A673 (cell line): Measurements from ENCODE around the gene SYT4. TPM values are rescaled to one million over a fixed set of nuclear protein-coding genes. Genes with fewer than 3 reads are reported as not detected.

Experiments used
- BruUV-seq: library from RNA; stranded (reverse); fragments of 400-500 nt; replicated peaks from 2 replicates; lab custom pipeline; 2021; lab: Mats Ljungman, UMichigan
- CTCF ChIA-PET: fragments of 300-600 bp; sonication (Branson Sonifier 250); formaldehyde crosslinking; loops from one replicate; lab custom pipeline; 2022; ENCODE audit warnings: antibody characterized with exemption; lab: Charles Lee
- POLR2A ChIA-PET: fragments of 300-600 bp; sonication (Branson Sonifier 250); formaldehyde crosslinking; loops from one replicate; lab custom pipeline; 2022; ENCODE audit warnings: antibody characterized with exemption; ENCODE audit not compliant: low non-redundant PET; lab: Charles Lee
- DNase-seq: peaks from one replicate; pipeline ENCODE4 v3.0.0-alpha.2; 2015; ENCODE audit warnings: low spot score
- H3K27ac ChIP-seq: fragments of 200-600 bp; sonication (generic); 2 replicates; pipeline ENCODE4 v1.5.1; 2016; ENCODE audit warnings: mixed run types, low read depth, mild to moderate bottlenecking, mixed read lengths, antibody characterized with exemption, low read length; ENCODE audit not compliant: poor library complexity, severe bottlenecking
- H3K27me3 ChIP-seq: fragments of 200-600 bp; sonication (generic); replicated peaks from 2 replicates; pipeline ENCODE4 v1.6.1; 2017; ENCODE audit warnings: mixed run types, low read depth, mild to moderate bottlenecking, mixed read lengths, antibody characterized with exemption, low read length; ENCODE audit not compliant: insufficient read depth, poor library complexity
- H3K36me3 ChIP-seq: fragments of 200-600 bp; sonication (generic); 2 replicates; pipeline ENCODE4 v1.6.1; 2016; ENCODE audit warnings: mixed run types, mild to moderate bottlenecking, mixed read lengths, antibody characterized with exemption, low read length; ENCODE audit not compliant: insufficient read depth, poor library complexity, severe bottlenecking
- H3K4me1 ChIP-seq: fragments of 200-600 bp; sonication (generic); 2 replicates; pipeline ENCODE4 v1.6.1; 2017; ENCODE audit warnings: mixed run types, mild to moderate bottlenecking, mixed read lengths, antibody characterized with exemption, low read length; ENCODE audit not compliant: insufficient read depth, poor library complexity, severe bottlenecking
- H3K4me3 ChIP-seq: fragments of 200-600 bp; sonication (generic); 2 replicates; pipeline ENCODE4 v1.5.1; 2016; ENCODE audit warnings: low read depth, mixed run types, mild to moderate bottlenecking, mixed read lengths, low read length; ENCODE audit not compliant: poor library complexity, severe bottlenecking
- H3K9me3 ChIP-seq: fragments of 200-600 bp; sonication (generic); 2 replicates; pipeline ENCODE4 v1.6.1; 2016; ENCODE audit warnings: mixed run types, low read depth, mild to moderate bottlenecking, mixed read lengths, antibody characterized with exemption, low read length; ENCODE audit not compliant: poor library complexity, severe bottlenecking
- EZH2 ChIP-seq: fragments of 200-600 bp; sonication (generic); IDR thresholded peaks from 2 replicates; pipeline ENCODE4 v1.6.1; 2017; ENCODE audit warnings: borderline replicate concordance, low read depth, mild to moderate bottlenecking, mixed read lengths, antibody characterized with exemption, low read length; ENCODE audit not compliant: poor library complexity, severe bottlenecking
- intact Hi-C: fragments of 100-400 bp; cut with micrococcal nuclease; formaldehyde crosslinking; loops from one replicate; pipeline ENCODE4 v1.10.0; 2022; ENCODE audit not compliant: unreplicated experiment
- total RNA-seq: library from RNA; stranded (reverse); gene quantifications from 2 replicates; pipeline ENCODE4 v1.2.3, GENCODE V29; 2021
- TF ChIP-seq, protein P1 (sequence below): fragments of 300-800, 200-600 bp; sonication (generic); conservative IDR thresholded peaks from 2 replicates; pipeline ENCODE4 v1.5.1; 2017; ENCODE audit warnings: low read depth, mild to moderate bottlenecking, antibody characterized with exemption, low read length, moderate library complexity, mixed read lengths

SYT4 gene
- total RNA-seq, 1 experiment from 2014 or later = 2.3 TPM

DNA sequence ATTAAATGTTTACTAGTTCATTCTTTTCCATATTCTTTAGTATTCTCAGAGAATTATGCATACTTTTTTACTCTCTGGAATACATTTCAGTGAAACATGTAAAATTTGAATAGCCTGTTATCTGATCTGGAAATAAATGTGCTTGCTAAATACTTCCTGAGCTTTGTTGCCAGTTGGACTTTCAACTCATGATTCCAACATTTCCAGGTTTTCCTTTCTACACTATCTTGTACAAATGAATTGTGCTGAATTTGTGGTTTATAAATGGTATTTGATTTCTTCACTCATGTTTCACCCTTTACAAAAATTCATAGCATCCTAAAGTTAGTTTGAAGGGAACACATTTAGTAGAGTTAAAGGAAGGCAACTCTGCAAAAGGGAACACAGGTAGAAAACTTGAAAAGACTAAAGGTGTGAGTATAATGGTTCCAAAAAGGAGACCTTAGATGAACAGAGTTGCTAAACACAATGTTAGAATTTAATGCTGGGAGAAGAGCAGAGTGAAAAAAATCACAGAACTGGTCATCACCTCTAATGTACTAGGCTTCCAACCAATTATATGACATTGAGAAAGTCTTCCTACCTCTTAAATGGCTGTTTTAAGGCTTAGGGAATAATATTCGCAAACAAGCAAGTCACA is 28.6 kb downstream of the SYT4 start:
- no peak overlapping the region for H3K4me3 ChIP-seq
- no peak overlapping the region for H3K27ac ChIP-seq
- no peaks in the 10 kb centered on the region for H3K27me3 ChIP-seq
- TF ChIP-seq, protein P1, sequence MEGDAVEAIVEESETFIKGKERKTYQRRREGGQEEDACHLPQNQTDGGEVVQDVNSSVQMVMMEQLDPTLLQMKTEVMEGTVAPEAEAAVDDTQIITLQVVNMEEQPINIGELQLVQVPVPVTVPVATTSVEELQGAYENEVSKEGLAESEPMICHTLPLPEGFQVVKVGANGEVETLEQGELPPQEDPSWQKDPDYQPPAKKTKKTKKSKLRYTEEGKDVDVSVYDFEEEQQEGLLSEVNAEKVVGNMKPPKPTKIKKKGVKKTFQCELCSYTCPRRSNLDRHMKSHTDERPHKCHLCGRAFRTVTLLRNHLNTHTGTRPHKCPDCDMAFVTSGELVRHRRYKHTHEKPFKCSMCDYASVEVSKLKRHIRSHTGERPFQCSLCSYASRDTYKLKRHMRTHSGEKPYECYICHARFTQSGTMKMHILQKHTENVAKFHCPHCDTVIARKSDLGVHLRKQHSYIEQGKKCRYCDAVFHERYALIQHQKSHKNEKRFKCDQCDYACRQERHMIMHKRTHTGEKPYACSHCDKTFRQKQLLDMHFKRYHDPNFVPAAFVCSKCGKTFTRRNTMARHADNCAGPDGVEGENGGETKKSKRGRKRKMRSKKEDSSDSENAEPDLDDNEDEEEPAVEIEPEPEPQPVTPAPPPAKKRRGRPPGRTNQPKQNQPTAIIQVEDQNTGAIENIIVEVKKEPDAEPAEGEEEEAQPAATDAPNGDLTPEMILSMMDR = no peak
- TF ChIP-seq EZH2 = no peak
- no TSS peak for BruUV-seq
- H3K4me1 ChIP-seq = no peaks in the 10 kb centered on the region
- no peak for DNase-seq
- intact Hi-C loops = loop anchor here (5.0 kb wide), 1 partner anchor 49 kb away; no protein-coding TSS in a partner anchor
- CTCF ChIA-PET = no interaction called here
- no peaks in the 10 kb centered on the region for H3K9me3 ChIP-seq
- H3K36me3 ChIP-seq = no peaks in the 10 kb centered on the region
- POLR2A ChIA-PET = no interaction called here

DNA sequence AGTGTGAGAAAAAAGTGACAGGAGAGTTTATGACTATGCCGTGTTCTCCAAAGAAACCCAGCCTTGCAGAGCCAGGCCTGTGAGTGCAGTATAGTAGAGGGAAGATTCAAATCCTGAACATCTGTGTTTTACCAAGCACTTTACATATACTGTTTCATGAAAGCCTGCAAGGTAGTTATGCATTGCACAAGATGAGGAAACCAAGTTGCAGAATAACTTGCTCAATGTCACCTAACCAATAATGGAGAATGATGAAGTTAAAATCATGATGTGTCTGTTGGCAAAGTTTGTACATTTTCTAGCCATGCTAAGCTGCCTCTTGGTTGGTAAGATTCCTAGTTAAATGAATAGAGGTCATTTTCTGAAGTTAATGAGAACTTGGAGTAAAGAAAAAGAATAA is 29.3 kb downstream of the SYT4 start:
- TF ChIP-seq, protein P1 = no peak
- no peak for TF ChIP-seq EZH2
- Histone ChIP-seq H3K4me1 (no peaks in the 10 kb centered on the region), H3K27me3 (no peaks in the 10 kb centered on the region), H3K36me3 (no peaks in the 10 kb centered on the region), H3K4me3 (no peak overlapping the region), H3K9me3 (no peaks in the 10 kb centered on the region), H3K27ac (no peak overlapping the region)
- ChIA-PET CTCF (no interaction called here), POLR2A (no interaction called here)
- DNase-seq = no peak
- intact Hi-C loops = loop anchor here (5.0 kb wide), 1 partner anchor 49 kb away; no protein-coding TSS in a partner anchor
- BruUV-seq = no TSS peak

DNA sequence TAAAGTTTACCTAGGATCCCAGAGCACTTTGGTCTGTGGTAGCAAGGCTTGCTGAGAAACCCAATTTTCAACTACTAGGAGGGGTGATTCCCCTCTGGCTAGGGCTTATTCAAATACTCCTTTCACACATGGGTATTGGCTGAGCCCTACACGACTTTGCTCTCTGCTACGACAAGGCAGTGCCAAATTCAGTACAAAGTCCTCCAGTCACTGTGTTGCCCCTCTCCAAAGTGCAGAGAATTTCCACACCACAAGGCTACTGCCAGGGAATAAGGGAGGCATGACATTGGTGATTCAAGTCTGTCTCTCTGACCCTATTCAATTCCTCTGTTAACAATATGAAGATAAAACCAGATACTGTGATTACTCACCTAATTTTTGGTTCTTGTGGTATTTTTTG is 38.9 kb downstream of the SYT4 start:
- DNase-seq = no peak
- H3K9me3 ChIP-seq = no peaks in the 10 kb centered on the region
- H3K4me1 ChIP-seq = no peaks in the 10 kb centered on the region
- H3K36me3 ChIP-seq = no peaks in the 10 kb centered on the region
- intact Hi-C loops = no loop called here
- TF ChIP-seq, protein P1 = no peak
- POLR2A ChIA-PET = no interaction called here
- no peak overlapping the region for H3K27ac ChIP-seq
- no TSS peak for BruUV-seq
- no peak overlapping the region for H3K4me3 ChIP-seq
- CTCF ChIA-PET = no interaction called here
- no peaks in the 10 kb centered on the region for H3K27me3 ChIP-seq
